PC-3 (cell line): ENCODE results near the gene TERB1.

Experiments used
- CTCF ChIP-seq: fragments of 300-600 bp; sonication (generic); conservative IDR thresholded peaks from 2 replicates; pipeline ENCODE4 v1.5.1; 2017; ENCODE audit warnings: antibody characterized with exemption, low read depth, mild to moderate bottlenecking, low read length
- EZH2 ChIP-seq: fragments of 300-600 bp; sonication (generic); IDR thresholded peaks from one replicate; pipeline ENCODE4 v1.6.1; 2017; ENCODE audit warnings: antibody characterized with exemption, mild to moderate bottlenecking, low read length; ENCODE audit not compliant: unreplicated experiment

GRCh38 chr16:66801320-66802105 is at the start of gene TERB1:
- no peak for TF ChIP-seq EZH2
- TF ChIP-seq CTCF = no peak
